AG09319 (cell line): Measurements from ENCODE around the gene SLIT1.

Experiments
- DNase-seq: peaks from one replicate; pipeline ENCODE4 v3.0.0-alpha.2; 2010; ENCODE audit warnings: low read depth; ENCODE audit errors: extremely low read depth
- TF ChIP-seq, protein P1 (sequence below): IDR thresholded peaks from 2 replicates; pipeline ENCODE4 v1.5.1; 2011; ENCODE audit warnings: low read depth, mild to moderate bottlenecking, inconsistent platforms, low read length, moderate library complexity

Gene SLIT1

DNA sequence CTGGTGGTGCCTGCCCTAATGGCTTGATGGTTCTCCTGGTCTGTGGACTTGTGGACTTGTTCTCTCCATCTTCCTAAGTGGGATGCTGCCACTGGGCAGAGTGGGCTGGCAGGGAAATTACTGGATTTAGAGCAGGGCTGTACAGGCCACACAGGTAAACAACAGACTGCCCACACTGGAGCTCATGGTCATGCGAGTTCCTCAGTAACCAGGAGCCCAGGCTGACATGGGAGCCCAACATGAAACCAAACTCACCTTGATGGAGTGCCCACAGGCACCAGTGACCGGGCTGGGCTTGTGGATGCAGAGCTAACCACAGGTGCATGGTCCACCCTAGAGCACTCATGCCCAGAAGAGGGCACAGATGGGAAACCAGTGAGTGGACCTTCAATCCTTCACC lies 116.7 kb downstream of the SLIT1 start:
- TF ChIP-seq, protein P1, sequence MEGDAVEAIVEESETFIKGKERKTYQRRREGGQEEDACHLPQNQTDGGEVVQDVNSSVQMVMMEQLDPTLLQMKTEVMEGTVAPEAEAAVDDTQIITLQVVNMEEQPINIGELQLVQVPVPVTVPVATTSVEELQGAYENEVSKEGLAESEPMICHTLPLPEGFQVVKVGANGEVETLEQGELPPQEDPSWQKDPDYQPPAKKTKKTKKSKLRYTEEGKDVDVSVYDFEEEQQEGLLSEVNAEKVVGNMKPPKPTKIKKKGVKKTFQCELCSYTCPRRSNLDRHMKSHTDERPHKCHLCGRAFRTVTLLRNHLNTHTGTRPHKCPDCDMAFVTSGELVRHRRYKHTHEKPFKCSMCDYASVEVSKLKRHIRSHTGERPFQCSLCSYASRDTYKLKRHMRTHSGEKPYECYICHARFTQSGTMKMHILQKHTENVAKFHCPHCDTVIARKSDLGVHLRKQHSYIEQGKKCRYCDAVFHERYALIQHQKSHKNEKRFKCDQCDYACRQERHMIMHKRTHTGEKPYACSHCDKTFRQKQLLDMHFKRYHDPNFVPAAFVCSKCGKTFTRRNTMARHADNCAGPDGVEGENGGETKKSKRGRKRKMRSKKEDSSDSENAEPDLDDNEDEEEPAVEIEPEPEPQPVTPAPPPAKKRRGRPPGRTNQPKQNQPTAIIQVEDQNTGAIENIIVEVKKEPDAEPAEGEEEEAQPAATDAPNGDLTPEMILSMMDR = no peak

DNA sequence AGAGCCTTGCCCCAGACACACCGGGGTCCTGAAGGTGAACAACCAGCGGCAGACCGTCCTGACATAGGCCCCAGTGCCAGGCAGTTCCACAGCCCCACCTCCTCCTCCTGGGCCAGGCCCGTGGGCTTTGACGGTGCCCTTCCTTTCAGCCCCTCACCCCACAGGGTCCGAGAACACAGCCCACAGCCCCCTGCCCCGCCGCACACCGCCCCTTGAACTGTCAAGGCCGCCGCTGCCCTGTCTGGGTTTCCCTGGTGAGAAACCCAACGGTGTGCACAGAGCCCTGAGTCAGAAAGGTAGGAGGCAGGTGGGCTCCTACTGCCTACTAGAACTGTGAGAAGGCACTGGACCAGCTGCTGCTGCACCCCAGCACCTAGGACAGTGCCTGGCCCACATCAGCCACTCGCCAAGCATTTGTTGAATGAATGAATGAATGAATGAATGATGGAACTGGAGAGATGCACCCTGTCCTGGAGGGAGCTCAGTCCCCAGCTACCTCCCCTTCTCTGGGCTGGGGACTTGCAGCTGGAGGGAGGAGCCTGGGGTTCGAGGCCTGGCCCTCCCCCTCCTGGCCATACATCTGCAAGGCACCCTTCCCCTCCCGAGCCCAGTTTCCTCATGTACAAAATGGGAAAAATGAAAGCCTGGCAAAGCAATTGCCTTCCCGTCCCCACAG lies 117.9 kb downstream of the SLIT1 start:
- DNase-seq = no peak
- TF ChIP-seq, protein P1 = no peak

More for the DNA sequence above, 116.7 kb downstream of the SLIT1 start:
- no peak for DNase-seq

DNA sequence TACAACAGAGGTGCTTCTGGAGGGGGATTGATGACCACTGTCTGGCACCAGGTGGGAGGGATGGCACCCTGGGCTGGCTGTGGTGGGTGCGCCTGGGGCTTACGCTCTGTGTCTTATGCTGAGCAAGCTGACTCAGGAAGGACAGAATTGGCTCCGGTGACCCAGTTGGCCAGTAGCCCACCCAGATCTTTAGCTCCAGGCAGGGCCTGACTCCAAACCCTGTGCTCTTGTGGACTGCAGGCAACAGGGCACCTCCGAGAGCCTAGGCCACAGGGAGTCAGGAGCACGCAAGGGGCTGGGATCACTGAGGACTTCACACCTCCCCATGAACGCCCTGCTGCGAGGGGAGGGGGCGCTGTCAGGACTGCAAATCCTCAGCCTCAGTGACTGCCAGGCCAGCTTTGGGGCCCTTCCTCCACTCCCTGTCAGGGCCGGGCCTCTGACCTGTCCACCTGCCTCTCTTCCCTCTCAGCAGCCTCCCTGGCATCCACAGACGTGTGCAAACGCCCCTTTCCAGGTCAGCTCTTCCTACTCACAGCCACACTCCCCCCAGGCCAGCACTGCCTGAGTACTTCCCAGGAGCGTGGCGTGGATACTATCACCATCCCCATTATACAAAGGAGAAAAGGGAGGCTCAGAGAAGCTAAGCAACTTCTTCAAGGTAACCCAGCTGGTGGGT lies 118.7 kb downstream of the SLIT1 start:
- DNase-seq = no peak
- TF ChIP-seq, protein P1 = no peak

DNA sequence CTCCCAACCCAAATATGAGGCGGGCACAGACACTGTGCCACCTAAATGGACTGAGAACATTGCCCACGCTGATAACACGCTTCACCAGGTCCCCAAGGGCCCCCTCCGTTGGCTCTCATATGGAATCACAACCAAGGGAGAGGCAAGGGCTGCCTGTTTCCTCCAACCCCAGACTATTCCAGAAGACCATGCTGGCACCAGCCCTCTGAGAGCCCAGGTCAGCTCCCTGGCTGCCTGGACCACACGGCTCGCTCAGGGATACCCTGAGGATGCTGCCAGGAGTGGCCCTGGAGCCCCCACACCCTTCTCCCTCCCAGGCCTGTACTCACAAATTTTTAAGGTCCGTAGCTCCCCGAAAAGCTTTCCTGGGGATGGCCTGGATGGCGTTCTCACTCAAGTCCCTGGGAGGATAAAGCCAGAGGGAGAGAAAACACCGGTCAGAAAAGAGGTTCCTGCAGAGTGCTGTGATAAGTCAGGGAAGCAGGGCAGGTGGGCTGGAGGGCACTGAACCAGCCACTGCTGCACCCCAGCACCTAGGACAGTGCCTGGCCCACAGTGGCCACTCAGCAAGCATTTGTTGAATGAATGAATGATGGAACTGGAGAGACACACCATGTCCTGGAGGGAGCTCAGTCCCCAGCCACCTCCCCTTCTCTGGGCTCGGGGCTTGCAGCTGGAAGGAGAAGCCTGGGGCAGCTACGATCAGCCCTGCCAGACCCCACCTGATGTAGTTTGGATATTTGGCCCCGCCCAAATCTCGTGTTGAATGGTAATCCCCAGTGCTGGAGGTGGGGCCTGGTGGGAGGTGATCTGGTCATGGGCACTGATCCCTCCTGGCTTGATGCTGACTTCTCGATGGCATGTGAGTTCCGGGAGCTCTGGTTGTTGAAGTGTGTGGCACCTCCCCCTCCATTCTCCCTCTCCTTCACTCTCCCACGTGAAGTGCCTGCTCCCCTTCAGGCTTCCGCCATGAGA lies 119.8 kb downstream of the SLIT1 start:
- TF ChIP-seq, protein P1 = no peak
- no peak for DNase-seq

DNA sequence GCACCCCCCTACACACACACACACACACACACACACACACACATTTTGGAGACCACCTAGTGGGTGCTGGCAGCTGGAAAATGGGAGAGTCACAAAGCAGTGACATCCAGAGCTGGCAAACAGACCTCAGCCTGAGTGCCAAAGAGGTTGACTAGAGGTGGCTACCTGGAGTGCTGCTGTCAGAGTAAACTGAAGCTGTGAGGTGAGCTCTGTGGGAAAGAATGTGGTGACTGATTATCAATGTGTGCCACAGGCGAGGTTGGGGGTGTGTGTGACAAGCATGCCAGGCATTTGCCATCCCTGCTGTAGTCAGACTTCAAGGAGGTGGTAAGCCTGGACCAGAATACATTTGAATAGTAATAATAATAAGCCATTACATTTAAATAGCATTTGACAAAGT lies 120.6 kb downstream of the SLIT1 start:
- TF ChIP-seq, protein P1 = no peak
- no peak for DNase-seq

DNA sequence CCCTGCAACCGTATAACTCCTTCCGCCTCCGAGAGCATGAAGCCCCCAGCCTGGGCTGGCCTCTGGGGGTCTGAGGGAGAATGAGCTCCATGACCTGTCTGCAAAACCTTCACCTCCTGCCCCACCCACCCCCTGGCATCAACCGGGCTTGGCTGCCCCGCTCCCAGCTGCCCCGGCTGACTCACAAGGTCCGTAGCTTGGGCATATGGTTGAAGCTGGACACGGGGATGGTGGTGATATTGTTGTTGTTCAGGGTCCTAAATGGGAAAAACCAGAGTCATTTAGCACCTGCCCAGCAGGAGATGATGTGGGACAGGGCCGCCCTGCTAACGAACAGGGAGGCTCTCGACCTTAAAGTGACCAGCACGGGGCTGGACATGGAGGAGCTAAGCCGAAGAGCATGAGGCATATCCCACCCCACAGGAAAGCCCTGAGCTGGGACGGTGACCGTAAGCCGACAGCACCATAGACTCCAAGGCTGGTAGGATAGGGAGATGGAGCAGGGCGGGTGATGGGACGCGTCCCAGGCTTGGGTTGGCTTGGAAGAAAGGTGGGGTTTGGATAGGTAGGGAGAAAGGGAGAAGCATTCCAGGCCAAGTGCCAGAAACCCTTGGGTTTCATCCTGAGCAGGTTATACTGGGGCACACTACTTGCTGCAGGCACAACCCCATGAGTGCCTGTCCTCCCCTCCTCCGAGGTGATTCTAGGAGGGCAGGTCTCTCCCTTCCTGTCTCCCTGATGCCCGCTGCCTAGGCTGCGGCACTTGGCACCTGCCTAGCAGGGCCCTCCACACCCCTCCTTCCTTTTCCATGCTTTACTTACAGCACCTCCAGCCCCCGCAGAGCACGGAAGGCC lies 121.5 kb downstream of the SLIT1 start:
- TF ChIP-seq, protein P1 = no peak
- no peak for DNase-seq
